ENCODE measurements around the gene C2orf68. TPM values are rescaled to one million over a fixed set of nuclear protein-coding genes. Genes with fewer than 3 reads are reported as not detected.

C2orf68 gene
- total and polyA plus RNA-seq, 2 of the 8 experiments (the other 6 are each of a cell fraction or from before 2014, with no cell fraction given) = 46.3 to 49.4 TPM

DNA sequence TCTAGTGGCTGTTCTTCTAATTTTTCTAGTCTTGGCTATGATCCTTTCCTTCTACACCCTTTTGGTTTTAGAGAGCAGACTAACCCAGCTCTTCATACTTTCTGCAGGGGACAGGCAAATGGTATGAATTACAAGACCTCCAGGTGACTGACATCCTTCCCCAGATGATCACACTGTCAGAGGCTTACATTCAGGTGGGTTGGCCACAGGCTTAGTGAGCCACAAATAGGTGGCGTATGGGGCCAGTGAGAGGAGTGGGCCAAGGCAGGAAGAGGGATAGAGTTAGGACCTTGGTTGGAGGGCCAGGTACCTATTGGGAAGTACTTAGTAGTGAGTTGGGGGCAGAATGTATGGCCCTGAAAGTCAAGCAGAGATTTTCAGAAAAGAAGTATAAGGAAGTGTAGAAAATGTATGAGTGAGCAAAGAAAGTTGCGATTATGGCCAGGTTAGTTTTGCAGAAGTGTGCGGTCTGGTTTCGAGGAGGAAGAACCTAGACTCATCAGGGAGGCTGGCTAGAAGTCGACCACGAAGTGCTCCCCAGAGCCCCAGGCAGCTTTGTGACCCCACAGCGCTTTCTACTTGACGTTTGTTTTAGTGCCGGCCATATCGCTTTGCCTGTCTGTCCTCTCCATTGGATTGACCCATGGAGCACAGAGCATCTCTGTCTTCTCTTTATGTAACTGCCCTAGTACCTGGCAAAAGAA lies 36.1 kb upstream of the C2orf68 start:
- no peak for TF ChIP-seq RXRA (IDR thresholded peaks at IDR 0.05; ENCODE audit: insufficient read depth, low read depth, low read length)
- TF ChIP-seq RBBP5 (IDR thresholded peaks at IDR 0.05; ENCODE audit: borderline replicate concordance, low read depth, low read length) = no peak
- TF ChIP-seq BACH1 (IDR thresholded peaks at IDR 0.05; ENCODE audit: low read length) = no peak
- TF ChIP-seq NRF1 (IDR thresholded peaks at IDR 0.05; ENCODE audit: low read depth, low read length) = no peak
- TF ChIP-seq SRF (IDR thresholded peaks at IDR 0.05; ENCODE audit: low read depth, low read length) = no peak
- TF ChIP-seq, protein P1, sequence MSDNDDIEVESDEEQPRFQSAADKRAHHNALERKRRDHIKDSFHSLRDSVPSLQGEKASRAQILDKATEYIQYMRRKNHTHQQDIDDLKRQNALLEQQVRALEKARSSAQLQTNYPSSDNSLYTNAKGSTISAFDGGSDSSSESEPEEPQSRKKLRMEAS (IDR thresholded peaks at IDR 0.05) = no peak
- TF ChIP-seq SIRT6 (IDR thresholded peaks at IDR 0.05; ENCODE audit: low read length) = no peak
- TF ChIP-seq CEBPB (IDR thresholded peaks at IDR 0.05; ENCODE audit: low read depth, low read length) = no peak
- no peak for TF ChIP-seq TAF1 (IDR thresholded peaks at IDR 0.05; ENCODE audit: low read depth, low read length)
- TF ChIP-seq BCL11A (IDR thresholded peaks at IDR 0.05; ENCODE audit: low read depth in 2 of 2, low read length in 2 of 2) = no peak
- TF ChIP-seq POU5F1 (IDR thresholded peaks at IDR 0.05; ENCODE audit: low read depth, low read length) = no peak
- no peak for TF ChIP-seq EP300 (IDR thresholded peaks at IDR 0.05; ENCODE audit: borderline replicate concordance in 1 of 2, low read depth in 2 of 2, low read length in 2 of 2)
- Histone ChIP-seq H3K56ac (replicated peaks; ENCODE audit: insufficient read length, low read depth, low read length) (no peak overlapping the region), H3K18ac (ENCODE audit: extremely low read depth, low read length) (no peak overlapping the region), H2BK120ac (replicated peaks; ENCODE audit: low read depth, low read length) (no peak overlapping the region), H3K9ac (replicated peaks in 1 of 4; ENCODE audit: extremely low read depth in 1 of 4, low read depth in 3 of 4, low read length in 3 of 4) (no peak overlapping the region), H2BK20ac (ENCODE audit: low read length) (no peak overlapping the region), H3K4ac (replicated peaks; ENCODE audit: insufficient read length, low read depth, low read length) (no peak overlapping the region), H3K36me3 (ENCODE audit: control insufficient read depth in 2 of 4, insufficient read depth in 4 of 4, low read length in 3 of 4) (peaks cover 29 to 90% (median 70%) of the 10 kb centered on the region in 4 experiments), H3K27ac (ENCODE audit: low read depth, low read length) (no peak overlapping the region), H3K23ac (ENCODE audit: insufficient read length) (no peak overlapping the region), H3K9me3 (ENCODE audit: insufficient read depth in 2 of 2, low read depth in 1 of 2, low read length in 1 of 2) (no peaks in the 10 kb centered on the region), H3K4me2 (ENCODE audit: insufficient read depth in 1 of 2, low read depth in 2 of 2, low read length in 2 of 2) (no peak overlapping the region), H2BK12ac (ENCODE audit: low read depth, low read length) (no peak overlapping the region), H3K27me3 (replicated peaks in 1 of 4; ENCODE audit: control insufficient read depth in 3 of 4, extremely low read depth in 1 of 4, insufficient read depth in 3 of 4, low read length in 3 of 4) (no peaks in the 10 kb centered on the region), H2BK5ac (ENCODE audit: low read depth, low read length) (no peak overlapping the region), H3K14ac (ENCODE audit: insufficient read length) (no peak overlapping the region), H4K20me1 (replicated peaks in 1 of 2; ENCODE audit: control insufficient read depth in 1 of 2, insufficient read depth in 2 of 2, low read length in 2 of 2) (peaks cover 0 to 6% of the 10 kb centered on the region in 2 experiments), H4K5ac (ENCODE audit: insufficient read length, low read depth, low read length) (no peak overlapping the region), H2AK5ac (ENCODE audit: low read depth, low read length) (no peak overlapping the region), H3K23me2 (ENCODE audit: low read depth, low read length) (0 out of 2 replicates have a peak, but pooled peaks cover 2% of the 10 kb centered on the region), H3K79me2 (ENCODE audit: control insufficient read depth in 1 of 2, insufficient read depth in 2 of 2, low read length in 2 of 2) (no peaks in the 10 kb centered on the region), H2BK15ac (ENCODE audit: low read length) (no peak overlapping the region), H3K4me1 (replicated peaks in 1 of 4; ENCODE audit: control insufficient read depth in 3 of 4, insufficient read depth in 4 of 4, low read length in 3 of 4) (no peaks in the 10 kb centered on the region), H4K91ac (replicated peaks; ENCODE audit: insufficient read length, low read length) (no peak overlapping the region), H4K8ac (ENCODE audit: extremely low read depth, insufficient read depth, low read length) (no peak overlapping the region), H3K79me1 (ENCODE audit: low read depth, low read length) (no peaks in the 10 kb centered on the region), H3K4me3 (ENCODE audit: extremely low read depth in 1 of 4, insufficient read depth in 2 of 4, low read depth in 3 of 4, low read length in 4 of 4) (no peak overlapping the region), H2AFZ (ENCODE audit: low read length) (no peak overlapping the region)
- FAIRE-seq (no peak), DNase-seq (ENCODE audit: low read depth in 1 of 2, low spot score in 2 of 2) (no peak)
- ChIA-PET POLR2A (ENCODE audit: partially characterized antibody) (interaction anchor here (1.1 to 1.9 kb wide), 2 partner anchors 14 to 25 kb away, joined by 4 read pairs; no protein-coding TSS in a partner anchor), CTCF (ENCODE audit: partially characterized antibody) (interaction anchor here (0.6 to 8.4 kb wide), 10 partner anchors 10 to 408 kb away, joined by 3 to 69 read pairs (median 5); no protein-coding TSS in a partner anchor)
- WGBS, 2 experiments (ENCODE audit: extremely low coverage in 1 of 2, insufficient coverage in 1 of 2, insufficient read length in 1 of 2, insufficient replicate concordance in 2 of 2, low coverage in 1 of 2, low lambda C conversion rate in 2 of 2, missing lambda C conversion rate in 1 of 2) = 94% methylated on average over 10 of the region's 10 CpGs; no CpG with 5 or more reads in 1 of the 2 experiments
